CD4-positive, alpha-beta T cell treated with Interleukin-12 subunit alpha and Interleukin-12 subunit beta, for 1 hour (primary cell): ENCODE measurements around the gene NGLY1.

Experiments used
- DNase-seq: peaks from one replicate; pipeline ENCODE4 v3.0.0-alpha.2; 2020

Gene NGLY1

DNA sequence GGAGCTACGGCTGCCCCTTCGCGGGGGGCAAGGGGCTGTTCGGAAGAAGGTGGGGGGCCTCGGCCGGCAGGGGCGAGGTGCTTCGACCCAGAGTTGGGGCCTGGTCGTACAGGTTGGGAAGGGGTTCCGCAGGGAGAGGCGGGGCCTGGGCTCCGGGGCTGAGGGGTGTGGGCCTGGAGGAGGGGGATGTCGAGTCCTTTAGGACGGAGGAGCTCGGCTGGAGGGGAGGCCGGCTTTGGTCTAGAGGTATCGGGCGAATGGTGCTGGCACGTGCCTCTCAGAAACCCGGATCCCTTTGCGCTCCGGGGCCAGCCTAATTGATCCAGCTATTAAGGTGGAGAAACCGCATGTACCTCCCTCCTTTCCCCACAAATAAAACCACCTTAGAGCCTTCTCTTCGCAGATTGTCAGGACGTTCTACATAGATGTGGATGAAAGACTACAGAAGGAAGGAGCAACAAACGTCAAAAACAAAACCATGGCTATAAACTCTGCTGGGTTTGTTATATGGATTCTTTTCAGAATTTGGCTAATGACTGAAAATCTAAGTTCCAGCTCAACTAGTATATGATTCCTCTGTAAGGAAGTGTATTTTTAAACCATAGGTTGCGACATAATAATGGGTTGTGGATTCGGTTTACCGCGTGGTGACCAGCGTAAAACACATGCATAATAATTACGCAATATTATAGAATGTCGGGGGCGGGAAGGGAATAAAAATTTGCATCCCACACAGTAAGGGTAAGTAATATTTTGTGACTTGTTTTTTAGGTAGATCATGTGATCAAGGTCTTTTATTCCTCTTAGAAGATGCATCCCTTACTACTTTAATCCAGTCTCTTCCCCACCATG is 644 bp upstream of the NGLY1 start:
- DNase-seq: no peak

DNA sequence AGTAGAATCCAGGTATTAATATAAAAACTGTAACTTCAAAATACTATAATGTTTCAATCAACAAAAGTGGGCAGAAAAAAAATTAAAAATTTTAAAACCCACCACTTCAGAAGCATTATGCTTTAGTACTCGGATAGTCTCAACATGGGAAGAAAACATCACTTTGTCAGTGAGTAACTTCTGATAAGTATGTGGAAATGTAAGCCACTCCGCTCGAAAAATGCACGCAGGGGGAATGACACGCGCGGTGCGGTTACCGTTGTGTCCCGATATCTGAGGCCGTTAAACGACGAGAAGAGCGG is 656 bp downstream of the NGLY1 start:
- no peak for DNase-seq

DNA sequence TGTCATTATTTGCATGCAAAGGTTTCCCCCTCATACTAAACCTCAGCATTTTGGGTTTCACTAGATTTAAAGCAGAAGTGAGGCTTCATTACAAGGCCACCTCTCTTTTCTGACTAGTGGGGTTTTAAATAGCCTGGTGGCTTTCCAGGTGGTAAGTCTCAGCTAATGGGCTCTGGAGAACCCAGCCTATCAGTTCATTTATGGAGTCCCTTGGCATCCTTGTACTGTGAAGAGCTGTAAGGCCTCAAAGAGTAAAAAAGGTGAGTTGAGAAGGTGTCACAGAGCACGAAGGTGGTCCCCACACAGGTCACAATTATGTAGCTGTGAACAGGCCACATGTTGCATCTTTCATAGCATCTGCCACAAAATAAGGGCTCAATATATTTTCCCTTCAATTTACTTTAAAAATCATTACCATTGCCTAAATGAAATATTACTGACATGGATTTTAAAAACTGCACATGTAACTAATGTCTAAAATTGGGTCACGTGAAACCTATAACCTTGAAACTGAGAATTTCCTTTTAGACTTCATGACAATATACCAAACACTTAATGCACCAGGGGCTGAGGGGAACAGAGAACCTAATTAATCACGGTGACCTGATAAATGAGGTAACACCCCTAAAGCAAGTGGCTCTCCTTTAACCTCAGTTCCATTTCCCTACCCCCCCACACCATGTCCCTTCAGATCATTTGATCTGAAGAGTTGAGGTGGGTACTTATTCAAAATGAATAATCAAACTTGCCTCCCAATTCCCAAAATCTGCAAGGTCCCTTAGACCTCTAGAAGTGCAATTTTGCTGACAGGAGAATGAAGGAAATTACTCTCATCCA is 1.3 kb downstream of the NGLY1 start:
- no peak for DNase-seq

DNA sequence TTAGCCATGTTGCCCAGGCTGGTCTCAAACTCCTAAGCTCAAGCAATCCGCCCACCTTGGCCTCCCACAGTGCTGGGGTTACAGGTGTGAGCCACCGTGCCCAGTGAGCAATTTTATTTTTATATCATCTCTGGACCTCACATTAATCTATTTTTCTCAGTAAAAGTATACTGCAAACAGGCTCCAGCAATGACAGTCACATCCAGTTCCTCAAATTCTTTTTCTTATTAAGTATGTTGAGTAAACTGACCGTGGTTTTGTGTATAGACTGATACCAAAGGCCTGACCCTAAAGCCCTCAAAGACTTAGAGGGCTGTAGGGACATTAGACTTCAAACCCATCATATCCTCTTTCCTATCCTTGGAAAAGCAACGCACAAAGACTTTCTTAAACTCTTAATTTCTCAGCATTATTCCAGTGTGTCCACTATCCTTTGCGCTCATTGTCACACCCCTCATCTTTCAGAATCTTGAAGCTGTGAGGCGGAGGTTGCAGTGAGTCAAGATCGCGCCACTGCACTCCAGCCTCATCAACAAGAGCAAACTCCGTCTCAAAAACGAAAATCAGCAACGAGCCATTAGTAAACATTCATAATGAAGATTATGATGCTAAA is 2.0 kb downstream of the NGLY1 start:
- no peak for DNase-seq

DNA sequence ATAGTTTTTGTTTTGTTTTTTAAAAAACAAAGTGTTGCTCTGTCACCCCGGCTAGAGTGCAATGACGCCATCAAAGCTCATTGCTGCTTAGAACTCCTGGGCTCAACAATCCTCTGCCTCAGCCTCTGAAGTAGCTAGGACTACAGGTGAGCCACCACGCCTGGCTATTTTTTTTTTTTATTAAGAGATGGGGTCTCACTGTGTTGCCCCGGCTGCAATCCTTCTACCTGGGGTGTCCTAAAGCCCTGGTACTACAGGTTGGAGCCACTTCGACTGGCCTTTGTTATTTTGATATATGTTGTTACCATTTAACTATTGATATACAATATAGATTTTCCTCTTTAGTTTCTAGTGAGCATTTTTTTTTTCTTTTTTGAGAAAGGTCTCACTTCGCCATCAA is 2.6 kb downstream of the NGLY1 start:
- DNase-seq: no peak

DNA sequence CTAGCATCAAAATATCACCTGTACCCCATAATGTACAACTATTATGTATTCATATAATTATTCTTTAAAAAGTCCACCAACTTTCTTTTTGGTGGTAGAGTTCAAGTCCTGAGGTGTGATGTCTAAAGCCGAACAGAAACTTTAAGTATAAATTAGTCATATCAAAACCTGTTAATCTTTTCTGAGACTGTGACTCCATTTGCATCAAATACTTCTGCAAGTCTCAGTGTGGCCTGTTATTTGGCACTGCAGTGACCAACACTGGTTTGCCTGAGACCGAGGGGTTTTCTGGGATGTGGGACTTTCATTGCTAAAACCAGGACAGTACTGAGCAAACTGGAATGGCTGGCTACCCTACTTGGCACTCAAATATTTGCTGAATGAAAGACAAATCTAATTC is 7.3 kb downstream of the NGLY1 start:
- DNase-seq: no peak

DNA sequence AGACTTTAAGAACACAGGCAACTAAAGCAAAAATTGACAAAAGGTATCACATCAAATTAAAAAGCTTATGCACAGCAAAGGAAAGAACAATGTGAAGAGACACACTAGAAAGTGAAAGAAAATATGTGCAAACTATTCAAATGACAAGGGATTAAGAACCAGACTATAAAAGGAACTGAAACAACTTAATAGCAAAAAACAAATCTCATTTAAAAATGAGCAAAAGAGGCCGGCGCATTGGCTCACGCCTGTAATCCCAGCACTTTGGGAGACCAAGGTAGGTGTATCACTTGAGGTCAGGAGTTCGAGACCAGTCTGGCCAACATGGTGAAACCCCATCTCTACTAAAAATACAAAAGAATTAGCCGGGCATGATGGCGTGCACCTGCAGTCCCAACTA is 14.4 kb downstream of the NGLY1 start:
- no peak for DNase-seq

DNA sequence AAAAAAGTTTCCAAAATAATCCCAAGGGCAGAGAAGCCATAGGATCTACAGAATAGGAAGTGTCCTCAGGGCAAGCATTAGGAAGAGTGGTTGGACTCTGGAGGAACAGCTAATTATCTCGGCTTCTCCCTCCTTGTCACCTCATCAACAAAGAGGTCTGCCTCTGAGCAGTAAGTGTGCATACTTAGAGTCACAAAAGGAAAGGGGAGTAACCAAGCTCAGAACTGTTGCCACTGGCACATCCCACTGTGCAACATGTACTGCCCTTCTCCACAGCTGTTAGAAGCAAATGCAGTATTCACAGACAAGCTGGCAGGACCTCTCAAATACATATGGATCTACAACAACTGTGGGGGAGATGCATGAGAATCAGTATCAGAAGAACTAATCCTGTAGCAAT is 31.5 kb downstream of the NGLY1 start:
- DNase-seq: no peak

DNA sequence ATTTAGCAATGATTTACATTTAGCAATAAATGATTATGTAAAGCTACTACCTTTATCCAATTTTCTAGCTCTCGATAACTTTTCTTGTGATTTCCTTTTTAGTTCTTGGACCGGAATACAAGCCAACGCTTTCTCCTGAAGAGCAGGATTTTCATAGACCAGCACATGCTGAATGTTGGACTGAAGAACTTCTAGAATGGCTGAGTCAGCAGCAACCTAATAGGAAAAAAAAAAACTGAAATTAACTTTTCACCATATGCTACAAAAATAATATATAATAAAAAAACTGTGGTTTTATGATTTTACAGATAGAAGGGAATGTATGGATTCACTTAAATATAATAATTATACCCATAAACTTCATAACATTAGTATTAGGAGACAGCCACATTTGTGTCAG is 32.2 kb downstream of the NGLY1 start:
- no peak for DNase-seq

DNA sequence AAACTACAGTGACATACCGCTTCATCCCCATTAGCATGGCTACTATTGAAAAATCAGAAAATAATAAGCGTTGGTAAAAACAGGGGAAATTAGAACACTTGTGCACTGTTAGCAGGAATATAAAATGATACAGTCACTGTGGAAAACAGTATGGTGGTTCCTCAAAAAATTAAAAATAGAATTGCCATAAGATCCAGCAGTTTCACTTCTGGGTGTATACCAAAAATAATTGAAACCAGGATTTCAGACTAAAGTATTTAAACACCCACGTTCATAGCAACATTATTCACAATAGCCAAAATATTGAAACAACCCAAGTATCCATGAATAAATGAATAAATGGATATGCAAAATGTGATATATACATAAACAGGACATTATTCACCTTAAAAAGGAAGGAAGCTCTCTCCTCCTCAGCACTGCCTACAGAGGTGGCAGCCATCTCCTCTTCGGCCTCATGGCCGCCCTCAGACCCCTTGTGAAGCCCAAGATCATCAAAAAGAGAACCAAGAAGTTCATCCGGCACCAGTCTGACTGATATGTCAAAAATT is 34.1 kb downstream of the NGLY1 start:
- no peak for DNase-seq

DNA sequence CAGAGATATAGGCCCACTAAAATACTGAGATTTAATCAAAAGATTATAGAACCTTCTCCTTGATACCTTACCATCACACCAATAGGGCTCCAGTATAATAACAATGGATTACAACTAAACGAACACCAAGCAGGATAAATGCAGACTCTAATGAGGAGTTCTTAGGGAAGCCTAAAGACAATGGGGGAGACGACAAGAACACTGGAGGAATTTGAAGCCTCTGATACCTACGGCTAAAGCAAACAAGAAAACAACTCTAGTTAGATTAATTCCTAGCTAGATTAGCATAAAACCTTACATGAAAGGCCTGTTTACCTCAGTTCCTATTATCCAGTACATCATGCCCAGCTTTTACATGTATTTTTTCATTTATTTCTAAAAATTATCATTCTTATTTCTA is 35.1 kb downstream of the NGLY1 start:
- DNase-seq: no peak

DNA sequence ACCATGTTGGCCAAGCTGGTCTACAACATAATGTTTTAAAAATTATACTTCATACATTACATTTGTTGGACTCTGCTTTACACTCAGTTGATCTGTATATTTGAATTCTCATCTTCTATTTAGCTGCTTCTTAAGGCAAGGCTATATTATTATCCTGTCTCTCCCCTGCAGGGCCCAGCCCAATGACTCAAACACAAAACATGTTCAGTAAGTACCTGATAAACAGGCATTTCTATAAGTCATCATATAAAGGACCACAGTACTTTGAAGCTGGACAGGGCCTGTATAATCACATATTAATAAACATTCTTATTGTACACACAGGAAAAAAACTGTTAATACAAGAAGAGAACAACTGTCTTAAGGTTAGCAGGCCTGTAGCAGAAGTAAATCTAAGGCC is 36.2 kb downstream of the NGLY1 start:
- no peak for DNase-seq

DNA sequence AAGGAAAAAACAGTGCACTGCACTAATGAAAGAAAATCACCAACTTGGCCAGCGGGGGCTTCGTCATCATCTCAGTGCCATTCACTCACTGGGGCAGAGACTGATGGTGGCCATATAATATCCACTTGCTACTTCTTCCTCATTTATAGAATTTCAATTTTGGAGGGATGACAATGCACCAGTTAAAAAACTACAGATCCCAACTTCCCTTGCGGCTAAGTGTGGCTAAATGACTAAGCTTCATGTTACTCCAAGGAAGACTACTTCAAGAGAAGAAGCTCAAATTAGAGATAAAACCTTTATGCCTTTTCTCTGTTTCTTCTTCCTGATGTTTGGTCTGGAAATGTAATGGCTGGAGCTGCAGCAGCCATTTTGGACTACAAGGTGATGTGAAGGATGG is 38.8 kb downstream of the NGLY1 start:
- no peak for DNase-seq

DNA sequence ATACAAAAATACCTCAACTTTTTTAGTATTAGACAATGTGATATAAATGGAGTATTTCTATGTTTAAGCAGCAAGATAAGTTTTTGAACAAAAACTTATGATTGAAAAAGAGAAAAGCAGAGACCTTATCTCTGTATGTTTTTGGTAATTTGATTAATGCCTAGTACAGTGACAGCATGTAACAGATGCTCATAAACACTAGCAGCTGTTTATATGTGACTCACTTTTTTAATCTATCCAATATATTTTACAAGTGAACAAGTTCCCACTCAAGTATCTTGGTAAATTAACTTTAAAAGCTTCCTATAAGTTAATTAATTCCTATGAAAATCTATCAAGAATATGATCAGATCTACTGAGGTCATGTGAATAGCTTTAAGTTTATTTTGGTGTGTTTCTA is 55.1 kb downstream of the NGLY1 start:
- DNase-seq: no peak

DNA sequence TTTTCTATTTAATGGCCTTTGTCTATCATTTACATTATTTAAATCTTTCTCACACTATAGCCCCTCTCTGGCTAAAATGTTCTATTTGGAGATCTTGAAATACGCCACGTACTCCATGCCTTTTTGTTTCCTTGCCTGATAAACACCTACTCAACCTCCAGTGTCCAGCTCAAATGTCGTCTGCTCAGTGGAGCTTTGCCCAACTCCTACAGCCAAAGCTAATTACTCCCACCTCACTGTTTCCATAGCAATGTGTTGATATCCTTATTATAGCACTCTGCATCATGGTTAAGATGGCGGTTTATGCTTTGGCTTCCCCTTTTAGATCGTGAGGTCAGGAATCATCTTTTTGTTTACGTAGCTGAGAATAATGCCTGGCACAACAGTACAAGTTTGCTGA is 55.9 kb downstream of the NGLY1 start:
- DNase-seq: no peak

DNA sequence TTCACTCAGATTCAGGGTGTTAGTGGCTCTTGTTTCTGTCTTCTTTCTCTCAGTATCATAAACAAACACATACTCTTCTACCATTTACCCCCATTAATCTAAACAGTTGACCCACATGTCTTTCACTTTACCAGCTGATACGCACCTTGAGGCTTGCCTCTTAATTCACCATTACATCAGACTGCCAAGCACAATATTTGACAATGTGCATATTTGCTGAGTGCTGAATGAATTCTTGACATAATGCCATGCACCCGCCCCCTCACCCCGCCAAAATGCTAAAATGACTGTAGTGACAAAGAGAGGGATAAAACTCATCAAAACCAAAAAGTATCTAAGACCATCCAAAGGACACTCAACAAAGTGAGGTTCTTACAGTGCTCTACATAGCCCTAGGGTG is 57.4 kb downstream of the NGLY1 start:
- DNase-seq: no peak

DNA sequence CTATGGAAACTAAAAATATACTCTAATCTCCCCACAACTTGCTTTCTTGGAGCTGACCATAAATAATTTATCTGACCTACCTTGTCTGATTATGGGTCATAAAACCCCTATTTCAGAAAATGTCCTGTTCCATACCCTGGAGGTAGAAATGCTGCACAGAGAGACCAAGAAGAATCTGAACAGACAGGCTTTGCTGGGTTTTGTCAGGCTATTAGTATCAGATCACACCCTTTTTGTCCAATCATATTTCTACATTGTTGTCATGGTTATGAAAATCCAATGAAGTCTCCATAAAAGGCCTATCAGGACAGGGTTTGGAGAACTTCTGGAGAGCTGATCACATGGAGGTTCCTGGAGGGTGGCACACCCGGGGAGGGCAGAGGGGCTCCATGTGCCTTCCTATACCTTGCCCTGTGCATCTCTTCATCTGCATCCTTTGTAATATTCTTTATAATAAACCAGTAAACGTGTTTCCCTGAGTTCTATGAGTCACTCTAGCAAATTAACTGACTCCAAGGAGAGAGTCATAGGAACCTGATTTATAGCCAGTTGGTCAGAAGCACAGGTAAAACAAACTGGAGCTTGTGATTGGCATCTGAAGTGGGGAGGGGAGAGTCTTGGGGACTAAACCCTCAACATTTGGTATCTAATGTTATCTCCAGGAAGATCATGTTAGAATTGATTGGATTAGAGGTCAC is 58.1 kb downstream of the NGLY1 start:
- DNase-seq: no peak

DNA sequence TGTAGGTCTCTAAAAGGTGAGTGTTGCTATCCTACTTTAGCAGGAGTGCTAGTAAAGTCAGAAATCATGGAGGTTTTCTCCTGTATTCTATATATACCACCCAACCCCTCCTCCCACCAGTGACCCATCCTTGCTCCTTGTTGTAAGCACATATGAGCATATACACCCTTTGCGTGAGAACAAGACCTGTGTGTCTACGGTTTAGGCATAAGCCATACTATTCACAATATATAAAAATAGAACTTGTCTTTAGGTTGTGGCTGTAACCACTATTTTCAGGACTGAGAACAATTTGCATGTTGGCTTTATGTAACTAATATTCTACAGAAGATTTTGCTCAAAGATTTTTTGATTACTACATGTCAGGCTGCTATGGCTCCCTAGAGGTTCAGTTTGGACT is 59.4 kb downstream of the NGLY1 start:
- no peak for DNase-seq

DNA sequence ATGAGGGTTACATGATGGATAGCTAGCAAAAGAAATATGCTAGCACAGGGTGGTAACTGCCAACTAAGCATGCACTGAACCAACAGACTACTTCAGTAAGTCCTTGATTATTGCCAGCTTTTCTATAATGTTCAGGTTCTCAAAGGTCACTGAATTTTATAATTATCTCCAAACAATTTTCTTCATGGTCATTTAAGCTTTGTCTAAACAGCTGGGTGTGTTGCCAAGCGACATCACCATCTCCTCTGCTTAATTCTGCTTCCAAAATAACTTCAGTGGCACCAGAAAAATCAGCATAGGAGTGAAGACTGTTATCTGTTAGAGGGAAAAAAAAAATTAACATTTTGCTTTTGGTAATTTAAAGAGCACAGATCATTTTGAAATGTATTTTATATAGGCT is 63.9 kb downstream of the NGLY1 start:
- DNase-seq: no peak

DNA sequence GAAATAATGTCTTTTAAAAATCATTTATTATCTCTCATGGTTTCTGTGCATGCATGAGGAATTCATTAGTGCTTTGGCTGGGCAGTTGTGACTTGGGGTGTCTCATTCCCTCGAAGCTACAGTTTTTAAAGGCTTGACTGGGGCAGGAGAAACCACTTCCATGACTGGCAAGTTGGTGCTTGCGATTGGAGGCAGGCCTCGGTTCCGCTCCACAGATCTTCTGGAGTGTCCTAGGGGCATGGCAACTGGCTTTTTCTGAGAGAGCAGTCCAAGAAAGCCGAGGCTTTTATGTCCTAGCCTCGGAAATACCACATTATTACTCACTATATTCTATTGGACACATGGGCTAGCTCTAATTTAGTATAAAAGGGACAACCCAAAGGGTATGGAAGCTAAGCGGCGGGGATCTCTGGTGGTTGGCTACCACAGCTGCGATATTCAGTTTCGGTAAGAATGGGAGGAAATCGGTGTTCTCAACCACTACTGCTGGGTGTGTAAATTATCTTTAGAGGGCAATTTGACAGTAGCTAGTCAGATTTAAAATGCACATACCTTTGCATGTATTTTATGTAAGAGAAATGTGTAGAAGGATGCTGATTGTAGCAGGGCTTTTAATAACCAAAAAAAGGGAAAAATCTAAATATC is 69.8 kb downstream of the NGLY1 start:
- DNase-seq: no peak

DNA sequence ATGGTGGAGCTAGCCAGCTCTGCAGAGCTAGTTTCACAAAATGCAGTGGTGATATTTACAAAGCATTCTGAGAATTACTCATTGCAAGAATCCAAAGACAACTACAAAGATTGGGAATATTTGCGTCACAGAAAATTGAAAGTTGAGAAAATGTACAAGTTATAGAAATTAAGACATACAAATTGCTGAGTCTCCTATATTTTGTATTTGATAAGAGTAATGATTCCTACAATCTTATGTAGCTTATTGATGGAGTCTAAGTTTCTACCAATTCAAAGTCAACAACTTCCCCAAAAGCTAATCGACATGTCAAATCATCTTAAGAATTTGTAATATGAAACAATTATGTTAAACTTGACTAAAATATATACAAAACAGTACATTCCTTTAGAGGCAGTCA is 72.2 kb downstream of the NGLY1 start:
- DNase-seq: no peak

DNA sequence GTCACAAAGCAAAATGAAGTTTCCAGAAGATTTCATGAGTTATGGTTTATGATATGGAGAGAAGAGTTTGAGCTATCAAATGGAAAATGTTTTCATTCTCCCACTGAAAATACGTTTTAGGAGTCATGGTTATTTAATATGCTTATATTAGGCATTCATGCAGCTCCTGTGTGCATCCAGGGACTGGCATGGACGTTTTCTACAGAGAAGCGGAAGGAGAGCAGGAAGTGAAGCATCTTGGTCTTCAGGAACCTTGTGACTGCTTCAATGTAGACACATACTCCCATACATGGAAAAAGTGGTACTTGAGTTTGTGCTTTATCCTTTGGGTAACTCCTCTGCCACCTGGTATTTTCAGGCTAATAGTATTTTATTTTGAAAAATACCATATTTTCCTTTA is 75.2 kb downstream of the NGLY1 start:
- no peak for DNase-seq
